HCT116 (cell line): Measurements from ENCODE around the gene KRTAP5-3.

ENCODE experiments used
- EZH2 ChIP-seq: fragments of 200-600 bp; sonication (generic); IDR thresholded peaks from 2 replicates; pipeline ENCODE4 v1.6.1; 2017; ENCODE audit warnings: antibody characterized with exemption, mixed run types
- FOSL1 ChIP-seq: IDR thresholded peaks from 2 replicates; pipeline ENCODE4 v1.6.1; 2012; ENCODE audit warnings: low read depth
- POLR2A ChIP-seq: IDR thresholded peaks from 2 replicates; pipeline ENCODE4 v1.7.0; 2011; ENCODE audit warnings: borderline replicate concordance; ENCODE audit not compliant: insufficient read depth, insufficient read length; ENCODE audit errors: extremely low read depth
- POLR2AphosphoS5 ChIP-seq: IDR thresholded peaks from 2 replicates; pipeline ENCODE4 v1.6.1; 2011; ENCODE audit warnings: mild to moderate bottlenecking, low read depth, low read length, moderate library complexity
- SRF ChIP-seq: IDR thresholded peaks from 2 replicates; pipeline ENCODE4 v1.6.1; 2012; ENCODE audit warnings: low read depth
- TCF7L2 ChIP-seq: IDR thresholded peaks from 2 replicates; pipeline ENCODE4 v1.7.0; 2011; ENCODE audit warnings: borderline replicate concordance, inconsistent platforms; ENCODE audit not compliant: insufficient read depth, insufficient read length; ENCODE audit errors: extremely low read depth
- ZFX ChIP-seq: fragments of 450-650 bp; IDR thresholded peaks from 2 replicates; pipeline ENCODE4 v1.6.1; 2017
- ZNF274 ChIP-seq: fragments of 200-500 bp; sonication (Bioruptor generic); IDR thresholded peaks from 2 replicates; pipeline ENCODE4 v1.6.1; 2014; ENCODE audit warnings: mild to moderate bottlenecking, low read depth, low read length, inconsistent platforms
- TF ChIP-seq, protein P1 (sequence below), 3 experiments: fragments of 200-600 bp in 1 of 3; sonication (generic) in 1 of 3; IDR thresholded peaks in 2 of 3; conservative IDR thresholded peaks in 1 of 3; 2 replicates each; pipeline ENCODE4 v1.5.1; 2012 to 2017; ENCODE audit warnings: low read depth in 2 of 3, low read length in 2 of 3, antibody characterized with exemption in 1 of 3, borderline replicate concordance in 1 of 3, control low read depth in 1 of 3, mild to moderate bottlenecking in 1 of 3, mixed read lengths in 1 of 3, mixed run types in 1 of 3, moderate library complexity in 1 of 3; ENCODE audit not compliant: insufficient read depth in 1 of 3

DNA sequence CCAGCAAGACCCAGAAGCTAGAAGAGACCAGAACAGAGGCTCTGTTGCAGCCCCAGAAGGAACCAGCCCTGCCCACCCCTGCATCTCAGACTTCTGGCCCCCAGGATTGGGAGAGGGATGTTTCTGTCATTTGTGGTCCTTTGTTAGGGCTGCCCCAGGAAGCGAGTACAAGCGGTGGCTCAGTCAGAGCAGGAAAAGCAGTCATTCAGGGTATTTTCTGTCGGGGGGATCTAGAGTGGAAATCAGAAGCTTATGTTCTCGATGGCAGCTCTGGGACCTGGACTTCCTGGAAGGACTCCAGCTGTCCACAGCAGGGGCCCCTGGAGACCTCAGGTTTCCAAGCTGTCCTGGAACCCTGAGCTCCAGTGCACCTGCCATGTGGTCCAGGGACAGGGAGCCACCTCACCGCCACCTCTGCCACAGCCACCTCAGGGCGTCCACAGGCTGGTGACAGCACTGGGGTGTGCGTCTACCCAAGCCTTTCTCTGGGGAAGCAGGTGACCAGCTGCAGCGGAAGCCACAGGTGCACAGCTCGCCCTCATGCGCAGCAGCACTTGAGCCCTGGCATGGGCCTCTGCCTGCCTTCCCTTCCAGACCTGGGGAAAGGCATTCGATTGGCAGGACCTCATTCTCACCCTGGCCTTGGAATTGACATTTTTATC is 23.9 kb upstream of the KRTAP5-3 start:
- TF ChIP-seq POLR2A: no peak
- TF ChIP-seq POLR2AphosphoS5: no peak
- TF ChIP-seq, protein P1, sequence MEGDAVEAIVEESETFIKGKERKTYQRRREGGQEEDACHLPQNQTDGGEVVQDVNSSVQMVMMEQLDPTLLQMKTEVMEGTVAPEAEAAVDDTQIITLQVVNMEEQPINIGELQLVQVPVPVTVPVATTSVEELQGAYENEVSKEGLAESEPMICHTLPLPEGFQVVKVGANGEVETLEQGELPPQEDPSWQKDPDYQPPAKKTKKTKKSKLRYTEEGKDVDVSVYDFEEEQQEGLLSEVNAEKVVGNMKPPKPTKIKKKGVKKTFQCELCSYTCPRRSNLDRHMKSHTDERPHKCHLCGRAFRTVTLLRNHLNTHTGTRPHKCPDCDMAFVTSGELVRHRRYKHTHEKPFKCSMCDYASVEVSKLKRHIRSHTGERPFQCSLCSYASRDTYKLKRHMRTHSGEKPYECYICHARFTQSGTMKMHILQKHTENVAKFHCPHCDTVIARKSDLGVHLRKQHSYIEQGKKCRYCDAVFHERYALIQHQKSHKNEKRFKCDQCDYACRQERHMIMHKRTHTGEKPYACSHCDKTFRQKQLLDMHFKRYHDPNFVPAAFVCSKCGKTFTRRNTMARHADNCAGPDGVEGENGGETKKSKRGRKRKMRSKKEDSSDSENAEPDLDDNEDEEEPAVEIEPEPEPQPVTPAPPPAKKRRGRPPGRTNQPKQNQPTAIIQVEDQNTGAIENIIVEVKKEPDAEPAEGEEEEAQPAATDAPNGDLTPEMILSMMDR (IDR thresholded peaks at IDR 0.05 in 2 of 3, conservative IDR thresholded peaks at IDR 0.05 in 1 of 3; ENCODE audit: borderline replicate concordance in 1 of 3, insufficient read depth in 1 of 3, low read depth in 2 of 3, low read length in 2 of 3): no peak
- TF ChIP-seq ZFX: no peak
- no peak for TF ChIP-seq SRF
- TF ChIP-seq ZNF274: no peak
- no peak for TF ChIP-seq TCF7L2
- no peak for TF ChIP-seq FOSL1
- TF ChIP-seq EZH2: no peak
